Measurements from ENCODE around the gene PRR14. TPM values are rescaled to one million over a fixed set of nuclear protein-coding genes. Genes with fewer than 3 reads are reported as not detected.

PRR14 gene
- total RNA-seq, 1 experiment from 2014 or later = 17.4 TPM

- Histone ChIP-seq H3K27me3 (ENCODE audit: low read length) (no peaks in the 10 kb centered on the region), H3K9me3 (ENCODE audit: low read length) (no peaks in the 10 kb centered on the region), H3K36me3 (ENCODE audit: insufficient read depth, low read length) (peaks cover 61% of the 10 kb centered on the region), H3K4me2 (ENCODE audit: low read depth, low read length, poor library complexity, severe bottlenecking) (no peak overlapping the region), H3K27ac (ENCODE audit: low read length) (no peak overlapping the region), H3K4me3 (ENCODE audit: low read length) (no peak overlapping the region), H3K9me2 (replicated peaks; ENCODE audit: insufficient read depth, low read length) (no peaks in the 10 kb centered on the region), H4K20me1 (ENCODE audit: insufficient read depth, low read depth, low read length) (peaks cover 11% of the 10 kb centered on the region; the same call in 1 of the 2 replicates), H3K9ac (ENCODE audit: low read length) (no peak overlapping the region), H3K4me1 (ENCODE audit: low read length) (peaks cover 15% of the 10 kb centered on the region), H2AFZ (ENCODE audit: low read length) (no peak overlapping the region), H3K79me2 (ENCODE audit: low read length) (peaks cover 38% of the 10 kb centered on the region)
- no peak for DNase-seq
These were observed 53.2 kb downstream of the PRR14 start for GRCh38 chr16:30703971-30704370.

Small RNA genes lying within 50 kb of the gene (small RNA-seq; reads per million reads assigned to genes)
- not detected for gene AC093249.1
- not detected for gene RNU6-1043P
- gene RNU6-416P = not detected

Other genes starting within 250 kb of the PRR14 start
- 13.1 and 20.0 TPM in 2 replicates for gene ZNF771, start 243.4 kb upstream of the PRR14 start, total RNA-seq (2014; rRNA removed; shearing (Covaris generic); ENCODE audit: low replicate concordance)
- gene DCTPP1, start 220.9 kb upstream of the PRR14 start, total RNA-seq (2014; rRNA removed; shearing (Covaris generic); ENCODE audit: low replicate concordance) = 31.3 and 48.5 TPM in 2 replicates
- 16.3 and 21.8 TPM in 2 replicates for gene SEPHS2, start 205.1 kb upstream of the PRR14 start, total RNA-seq (2014; rRNA removed; shearing (Covaris generic); ENCODE audit: low replicate concordance)
- 0.07 and 0.51 TPM in 2 replicates for gene ITGAL, start 178.2 kb upstream of the PRR14 start, total RNA-seq (2014; rRNA removed; shearing (Covaris generic); ENCODE audit: low replicate concordance)
- gene ZNF768, start 124.4 kb upstream of the PRR14 start, total RNA-seq (2014; rRNA removed; shearing (Covaris generic); ENCODE audit: low replicate concordance) = 59.4 and 107 TPM in 2 replicates
- gene ZNF747, start 116.1 kb upstream of the PRR14 start, total RNA-seq (2014; rRNA removed; shearing (Covaris generic); ENCODE audit: low replicate concordance) = 9.8 and 16.9 TPM in 2 replicates
- gene ZNF764, start 92.6 kb upstream of the PRR14 start, total RNA-seq (2014; rRNA removed; shearing (Covaris generic); ENCODE audit: low replicate concordance) = 7.0 and 15.8 TPM in 2 replicates
- gene ZNF688, start 79.2 kb upstream of the PRR14 start, total RNA-seq (2014; rRNA removed; shearing (Covaris generic); ENCODE audit: low replicate concordance) = 18.0 and 24.9 TPM in 2 replicates
- 14.9 and 20.8 TPM in 2 replicates for gene ZNF785, start 65.3 kb upstream of the PRR14 start, total RNA-seq (2014; rRNA removed; shearing (Covaris generic); ENCODE audit: low replicate concordance)
- gene ZNF689, start 40.6 kb upstream of the PRR14 start, total RNA-seq (2014; rRNA removed; shearing (Covaris generic); ENCODE audit: low replicate concordance) = 6.9 and 7.5 TPM in 2 replicates
- gene FBRS, start 7.5 kb downstream of the PRR14 start, total RNA-seq (2014; rRNA removed; shearing (Covaris generic); ENCODE audit: low replicate concordance) = 32.9 and 36.1 TPM in 2 replicates
- 13.2 and 21.2 TPM in 2 replicates for gene SRCAP, start 48.2 kb downstream of the PRR14 start, total RNA-seq (2014; rRNA removed; shearing (Covaris generic); ENCODE audit: low replicate concordance)
- 32.3 and 35.5 TPM in 2 replicates for gene PHKG2, start 97.5 kb downstream of the PRR14 start, total RNA-seq (2014; rRNA removed; shearing (Covaris generic); ENCODE audit: low replicate concordance)
- gene CFAP119, start 111.1 kb downstream of the PRR14 start, total RNA-seq (2014; rRNA removed; shearing (Covaris generic); ENCODE audit: low replicate concordance) = 8.9 and 15.0 TPM in 2 replicates
- 57.9 and 66.4 TPM in 2 replicates for gene RNF40, start 111.4 kb downstream of the PRR14 start, total RNA-seq (2014; rRNA removed; shearing (Covaris generic); ENCODE audit: low replicate concordance)
- gene ZNF629, start 136.2 kb downstream of the PRR14 start, total RNA-seq (2014; rRNA removed; shearing (Covaris generic); ENCODE audit: low replicate concordance) = 4.8 and 6.3 TPM in 2 replicates
- 27.4 and 59.7 TPM in 2 replicates for gene BCL7C, start 243.1 kb downstream of the PRR14 start, total RNA-seq (2014; rRNA removed; shearing (Covaris generic); ENCODE audit: low replicate concordance)
- gene CTF1, start 245.7 kb downstream of the PRR14 start, total RNA-seq (2014; rRNA removed; shearing (Covaris generic); ENCODE audit: low replicate concordance) = 0.94 and 1.1 TPM in 2 replicates